22Rv1 (cell line): ENCODE measurements around the gene R3HDM2.

Source experiments
- H3K27ac ChIP-seq: fragments of 450-650 bp; 2 replicates; pipeline ENCODE4 v1.5.1; 2017
- ZFX ChIP-seq: fragments of 450-650 bp; IDR thresholded peaks from 2 replicates; pipeline ENCODE4 v1.6.1; 2017; ENCODE audit warnings: antibody characterized with exemption, borderline replicate concordance
- TF ChIP-seq, protein P1 (sequence below): fragments of 450-650 bp; IDR thresholded peaks from 2 replicates; pipeline ENCODE4 v1.5.1; 2017; ENCODE audit warnings: mild to moderate bottlenecking

Gene R3HDM2

DNA sequence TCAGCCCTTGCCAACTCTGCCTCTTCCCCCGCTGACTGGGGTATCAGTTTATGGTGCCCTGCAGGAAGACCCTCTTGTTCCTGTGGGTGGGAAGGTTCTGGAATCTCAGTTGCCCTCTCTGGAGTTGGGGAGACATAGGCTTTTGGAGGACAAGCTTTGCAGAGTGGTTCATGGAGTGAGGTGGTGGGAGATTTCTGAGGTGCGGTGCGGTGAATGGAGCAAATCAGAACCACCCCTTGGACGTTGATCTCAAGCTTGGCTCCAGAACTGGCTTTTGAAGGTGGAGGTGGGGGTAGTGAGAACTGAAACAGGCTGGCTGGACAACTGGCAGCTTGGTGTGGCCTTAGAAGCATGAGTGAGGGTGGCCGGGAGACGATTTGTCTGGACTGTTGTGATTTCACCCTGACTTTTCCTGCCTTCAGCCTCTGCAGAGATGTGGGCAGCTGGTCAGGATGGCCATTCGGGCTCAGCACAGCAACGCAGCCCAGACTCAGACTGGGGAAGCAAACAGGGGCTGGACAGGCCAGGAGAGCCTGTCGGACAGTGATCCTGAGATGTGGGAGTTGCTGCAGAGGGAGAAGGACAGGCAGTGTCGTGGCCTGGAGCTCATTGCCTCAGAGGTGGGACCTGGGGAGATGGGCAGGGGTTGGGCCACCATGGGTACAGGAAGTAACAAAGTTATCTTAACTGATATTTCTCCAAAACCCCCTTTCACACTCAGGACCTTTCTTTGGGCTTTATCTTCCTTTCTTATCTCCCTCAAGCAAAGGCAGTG is 200.3 kb downstream of the R3HDM2 start:
- no peak for TF ChIP-seq ZFX
- TF ChIP-seq, protein P1, sequence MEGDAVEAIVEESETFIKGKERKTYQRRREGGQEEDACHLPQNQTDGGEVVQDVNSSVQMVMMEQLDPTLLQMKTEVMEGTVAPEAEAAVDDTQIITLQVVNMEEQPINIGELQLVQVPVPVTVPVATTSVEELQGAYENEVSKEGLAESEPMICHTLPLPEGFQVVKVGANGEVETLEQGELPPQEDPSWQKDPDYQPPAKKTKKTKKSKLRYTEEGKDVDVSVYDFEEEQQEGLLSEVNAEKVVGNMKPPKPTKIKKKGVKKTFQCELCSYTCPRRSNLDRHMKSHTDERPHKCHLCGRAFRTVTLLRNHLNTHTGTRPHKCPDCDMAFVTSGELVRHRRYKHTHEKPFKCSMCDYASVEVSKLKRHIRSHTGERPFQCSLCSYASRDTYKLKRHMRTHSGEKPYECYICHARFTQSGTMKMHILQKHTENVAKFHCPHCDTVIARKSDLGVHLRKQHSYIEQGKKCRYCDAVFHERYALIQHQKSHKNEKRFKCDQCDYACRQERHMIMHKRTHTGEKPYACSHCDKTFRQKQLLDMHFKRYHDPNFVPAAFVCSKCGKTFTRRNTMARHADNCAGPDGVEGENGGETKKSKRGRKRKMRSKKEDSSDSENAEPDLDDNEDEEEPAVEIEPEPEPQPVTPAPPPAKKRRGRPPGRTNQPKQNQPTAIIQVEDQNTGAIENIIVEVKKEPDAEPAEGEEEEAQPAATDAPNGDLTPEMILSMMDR = no peak
- H3K27ac ChIP-seq = peak overlapping the region; percentile 100

DNA sequence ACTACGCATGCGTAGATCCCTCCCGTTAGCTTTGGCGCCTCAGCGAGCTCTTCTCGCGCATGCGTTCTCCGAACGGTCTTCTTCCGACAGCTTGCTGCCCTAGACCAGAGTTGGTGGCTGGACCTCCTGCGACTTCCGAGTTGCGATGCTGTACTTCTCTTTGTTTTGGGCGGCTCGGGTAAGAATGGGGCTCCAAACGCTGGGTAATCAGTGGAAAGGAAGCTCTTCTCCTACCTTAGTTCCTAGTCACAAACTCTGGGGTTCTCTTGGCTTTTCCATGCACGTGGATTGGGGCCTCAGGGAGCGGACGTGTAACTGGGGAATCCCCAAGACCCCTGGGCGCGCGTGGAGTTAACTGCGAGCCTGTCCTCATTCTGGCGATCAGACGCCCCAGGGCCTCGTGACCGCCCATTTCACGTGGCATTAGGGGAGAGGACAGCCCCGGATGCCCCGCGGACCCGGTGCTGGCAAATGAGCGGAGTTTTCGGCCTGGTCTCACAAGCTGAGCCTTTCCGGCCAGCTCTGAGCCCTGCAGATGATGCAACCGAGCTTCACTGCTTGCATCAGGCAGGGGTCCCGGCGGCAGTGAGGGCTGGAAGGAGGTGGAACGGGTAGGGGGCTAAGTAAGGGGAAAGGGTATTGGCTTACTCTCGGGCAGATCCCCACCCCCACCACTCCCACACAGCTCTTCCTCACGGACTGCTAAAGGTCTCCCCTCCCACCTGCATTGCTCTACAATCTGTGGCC is 201.0 kb downstream of the R3HDM2 start, which contains the start of gene SHMT2:
Gene SHMT2 (plus strand): TSS at position 78 of the 747 bp plus-strand sequence. CDS start 68 bp downstream, at position 146.
- no peak for TF ChIP-seq ZFX
- TF ChIP-seq, protein P1 = no peak
- peak within 1 kb of the TSS; percentile 100 for H3K27ac ChIP-seq

DNA sequence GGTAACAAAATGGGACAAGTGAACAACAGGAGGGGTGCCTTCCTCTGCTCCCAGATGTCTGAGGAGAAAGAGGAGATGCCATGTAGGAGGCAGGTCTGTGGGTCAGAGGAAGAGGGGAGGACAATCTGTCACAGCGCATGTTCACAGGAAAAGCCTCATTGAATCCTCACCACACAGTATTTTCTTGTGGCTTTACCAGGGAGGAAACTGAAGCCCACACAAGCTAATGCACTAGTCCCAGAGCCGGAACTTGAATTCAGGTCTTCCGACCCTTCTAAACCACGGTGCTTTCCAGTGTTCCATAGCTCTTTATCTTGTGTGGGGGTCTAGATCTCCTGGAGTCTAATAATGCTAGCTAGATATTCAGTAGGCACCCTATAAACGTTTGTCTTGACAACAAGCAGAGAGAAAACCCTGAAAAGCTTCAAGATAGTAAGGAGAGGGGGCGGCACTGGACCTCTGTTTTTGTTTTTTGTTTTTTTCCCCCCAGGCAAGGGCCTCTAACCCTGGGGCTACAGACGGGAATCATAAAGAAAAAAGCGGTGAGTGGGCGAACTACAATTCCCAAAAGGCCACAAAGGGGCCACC is 201.7 kb downstream of the R3HDM2 start:
- H3K27ac ChIP-seq = peak overlapping the region; percentile 100
- TF ChIP-seq, protein P1 = no peak
- TF ChIP-seq ZFX = no peak

DNA sequence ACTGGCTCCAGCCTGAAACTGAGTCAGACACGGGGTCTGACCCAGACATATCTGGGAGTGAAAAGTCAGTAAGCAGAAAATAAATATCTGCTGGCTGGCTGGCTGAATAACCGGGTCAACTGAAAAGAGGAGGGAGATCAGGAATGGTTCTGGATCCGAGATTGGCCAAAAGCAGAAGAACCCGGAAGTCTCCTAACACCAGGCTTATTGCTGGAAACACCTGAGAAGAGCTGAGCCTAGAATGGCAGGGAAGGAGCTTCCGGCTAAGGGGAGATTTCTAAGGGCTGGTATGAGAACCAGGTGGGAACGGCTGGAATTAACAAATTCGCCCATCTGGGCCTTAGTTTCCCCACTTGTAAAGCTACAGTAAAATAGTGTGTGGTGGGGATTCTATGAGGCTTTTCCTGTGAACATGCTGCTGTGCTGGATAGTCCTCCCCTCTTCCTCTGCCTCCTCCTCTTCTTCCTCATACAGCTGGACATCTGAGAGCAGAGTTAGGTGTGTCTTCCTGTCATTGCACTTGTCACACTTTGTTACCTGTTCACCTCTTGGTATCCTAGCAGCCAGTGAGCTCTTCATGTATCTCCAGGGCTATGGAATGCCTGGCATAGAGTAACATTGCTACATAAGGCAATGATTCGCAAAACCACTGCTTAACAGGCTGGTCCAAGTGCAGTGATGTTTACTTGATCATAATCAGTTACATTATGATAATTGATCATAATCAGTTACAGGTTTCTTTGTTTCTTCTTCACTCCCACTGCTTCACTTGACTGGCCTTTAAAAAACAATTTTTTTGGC is 203.3 kb downstream of the R3HDM2 start:
- H3K27ac ChIP-seq = peak overlapping the region; percentile 100
- TF ChIP-seq, protein P1 = no peak
- no peak for TF ChIP-seq ZFX

DNA sequence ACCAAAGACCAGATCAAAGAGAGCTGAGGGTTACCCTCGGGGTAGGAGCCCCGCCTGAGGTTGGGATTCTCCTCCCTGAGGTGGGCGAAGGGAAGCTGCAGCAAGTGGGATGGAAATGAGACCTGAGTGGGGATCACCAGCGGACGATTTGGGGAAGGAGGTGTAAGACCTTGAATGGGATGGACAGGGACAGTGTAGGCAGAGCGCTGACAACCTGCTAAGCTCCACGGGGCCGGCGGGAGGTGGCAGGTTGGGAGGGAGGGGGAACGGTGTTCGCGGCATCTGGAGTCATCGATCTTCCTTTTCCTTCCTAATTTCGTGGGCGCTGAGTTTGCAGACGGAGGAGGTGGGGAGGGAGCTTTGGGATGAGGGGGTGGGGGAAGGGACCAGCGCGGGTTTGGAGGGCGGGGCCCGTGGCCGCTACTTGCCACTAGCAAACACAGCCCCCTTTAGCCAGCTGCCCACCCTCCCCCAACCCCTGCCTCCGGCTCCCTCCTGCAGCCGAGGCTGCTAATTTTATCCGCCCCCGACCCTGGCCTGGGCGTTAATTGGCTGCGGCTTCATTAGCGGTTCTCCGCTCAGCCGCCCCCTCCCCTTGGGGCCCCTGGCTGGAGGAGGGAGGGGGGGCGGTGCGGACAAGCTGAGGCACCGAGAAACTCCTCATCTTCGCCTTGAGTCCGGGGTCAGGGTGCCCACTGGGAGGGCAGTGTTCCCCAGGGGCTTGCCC is 204.1 kb downstream of the R3HDM2 start:
- TF ChIP-seq, protein P1 = no peak
- TF ChIP-seq ZFX = no peak
- H3K27ac ChIP-seq = peak overlapping the region; percentile 100

DNA sequence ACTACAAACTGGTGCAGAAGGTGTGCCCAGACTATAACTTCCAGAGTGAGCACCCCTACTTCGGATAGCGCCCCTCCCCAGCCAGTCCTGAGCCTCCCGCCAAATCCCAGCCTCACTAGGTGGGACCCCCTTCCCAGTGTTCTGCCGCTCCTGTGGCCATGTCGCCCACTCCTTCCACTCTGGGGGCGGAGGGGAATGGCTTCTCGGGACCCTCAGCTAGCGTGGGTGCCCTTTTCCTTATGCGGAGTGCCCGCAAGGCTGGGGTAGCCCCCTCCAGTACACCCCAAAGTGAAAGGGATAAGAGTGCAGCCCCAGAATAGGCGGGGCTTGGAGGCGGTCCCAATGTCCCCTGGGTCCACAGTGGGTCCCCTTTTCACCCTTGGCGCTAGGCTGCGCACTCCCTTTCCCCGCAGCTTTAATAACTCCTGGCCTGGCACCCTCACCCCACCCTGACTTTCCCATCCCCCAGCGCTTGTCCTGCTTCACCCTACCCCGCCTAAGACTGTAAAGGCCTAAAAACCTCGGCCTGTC is 205.1 kb downstream of the R3HDM2 start:
- peak overlapping the region; percentile 100; the same call in 1 of the 2 replicates for H3K27ac ChIP-seq
- TF ChIP-seq, protein P1 = no peak
- TF ChIP-seq ZFX = no peak
